GM18508 (cell line): ENCODE data around the gene PFKL.

Experiments
- ATAC-seq: cut with Tn5 transposase; IDR thresholded peaks from one replicate; pipeline ENCODE4 v1.9.1; 2021; ENCODE audit warnings: moderate number of reproducible peaks; ENCODE audit not compliant: insufficient read depth, unreplicated experiment

PFKL gene

DNA sequence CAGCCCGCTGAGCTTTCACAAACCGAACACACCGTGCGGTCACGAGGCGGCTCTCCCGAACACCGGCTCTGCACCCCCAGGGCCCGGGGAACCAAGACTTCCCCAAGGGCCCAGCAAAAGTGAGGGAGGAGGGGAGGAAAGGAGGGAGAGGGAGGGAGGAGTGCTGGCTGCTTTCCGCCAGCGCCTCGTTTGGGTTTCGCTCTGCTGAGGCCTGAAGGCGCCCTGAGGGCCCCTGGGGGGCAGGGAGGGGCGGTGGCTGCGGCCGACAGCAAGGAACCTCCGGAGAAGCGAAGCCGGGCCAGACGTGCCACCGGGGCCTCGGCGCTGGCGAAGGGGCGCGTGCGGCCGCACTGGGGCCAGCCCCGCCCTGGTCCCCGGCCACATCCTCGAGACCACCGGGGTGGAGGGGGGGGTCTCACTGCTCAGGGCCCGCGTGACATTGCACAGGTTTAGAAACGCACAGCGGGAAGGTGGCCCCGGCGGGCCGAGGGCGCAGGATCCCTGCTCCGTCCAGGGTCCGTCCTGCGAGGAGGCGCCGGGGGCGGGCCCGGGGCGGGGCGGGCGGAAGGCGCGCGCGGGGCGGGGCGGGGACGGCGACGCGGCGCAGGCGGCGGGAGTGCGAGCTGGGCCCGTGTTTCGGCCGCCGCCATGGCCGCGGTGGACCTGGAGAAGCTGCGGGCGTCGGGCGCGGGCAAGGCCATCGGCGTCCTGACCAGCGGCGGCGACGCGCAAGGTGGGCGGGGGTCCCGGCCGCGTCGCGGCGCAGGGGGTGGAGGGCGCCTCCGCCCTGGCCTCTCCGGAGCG, at the start of gene PFKL:
Gene PFKL (plus strand): TSS at position 596 of the 804 bp plus-strand sequence. CDS start 53 bp downstream, at position 649.
- no peak for ATAC-seq

- ATAC-seq = no peak
Observed at GRCh38 chr21:44253832-44254710, 45.8 kb upstream of the PFKL start.

DNA sequence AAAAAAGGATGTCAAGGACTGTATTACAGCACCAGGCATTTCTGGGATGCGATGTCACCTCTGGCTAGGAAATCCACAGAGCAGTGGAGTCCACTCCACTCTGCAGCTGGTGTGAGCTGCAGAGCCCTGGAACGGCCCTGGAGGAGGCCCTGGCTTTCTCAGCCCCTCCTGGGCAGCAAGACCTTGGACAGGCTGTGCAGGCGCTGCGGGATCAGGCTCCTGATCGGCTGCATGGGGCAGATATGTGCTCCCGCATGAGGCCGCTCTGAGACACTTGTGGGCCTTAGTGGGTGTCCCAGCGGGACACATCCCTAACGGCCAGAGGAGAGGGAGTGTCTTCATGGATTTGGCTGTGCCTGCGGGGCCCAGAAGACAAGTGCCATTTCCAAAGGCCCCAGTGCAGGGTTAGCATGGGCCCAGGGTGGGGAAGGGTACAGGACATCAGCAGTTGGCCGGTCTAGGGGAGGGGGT, 44.3 kb upstream of the PFKL start:
- no peak for ATAC-seq

GRCh38 chr21:44258056-44258725, 41.7 kb upstream of the PFKL start:
- ATAC-seq = no peak

DNA sequence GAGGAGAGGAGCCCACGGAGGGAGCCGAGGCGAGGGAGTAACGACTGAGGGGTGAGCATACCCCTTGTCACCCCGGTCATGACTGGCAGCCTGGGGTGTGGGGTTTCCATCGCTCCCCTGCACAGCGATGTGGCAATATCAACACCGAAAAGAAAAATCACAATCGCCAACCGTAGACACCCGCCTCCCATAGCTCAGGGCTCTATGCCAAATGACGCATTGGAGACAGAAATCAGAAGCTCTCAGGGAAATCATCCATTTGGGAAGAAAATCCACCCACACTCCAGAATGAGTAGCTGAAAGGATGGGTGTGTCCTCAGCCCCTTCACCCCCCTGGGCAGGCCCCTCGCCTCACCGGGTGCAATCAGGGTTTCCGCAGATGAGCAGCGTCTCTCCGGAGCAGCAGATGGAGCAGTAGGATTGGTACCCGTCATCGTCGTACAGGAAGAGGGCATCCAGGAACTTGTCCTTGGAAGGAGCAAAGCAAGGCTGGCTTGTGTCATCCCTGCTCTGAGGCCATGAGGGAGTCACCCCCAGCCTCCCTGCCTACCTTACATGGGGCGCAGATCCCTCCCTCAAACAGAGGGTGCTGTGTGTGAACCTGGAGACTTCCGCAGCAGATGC, 40.7 kb upstream of the PFKL start:
- ATAC-seq = no peak

GRCh38 chr21:44260066-44260465, 39.8 kb upstream of the PFKL start:
- ATAC-seq = no peak

DNA sequence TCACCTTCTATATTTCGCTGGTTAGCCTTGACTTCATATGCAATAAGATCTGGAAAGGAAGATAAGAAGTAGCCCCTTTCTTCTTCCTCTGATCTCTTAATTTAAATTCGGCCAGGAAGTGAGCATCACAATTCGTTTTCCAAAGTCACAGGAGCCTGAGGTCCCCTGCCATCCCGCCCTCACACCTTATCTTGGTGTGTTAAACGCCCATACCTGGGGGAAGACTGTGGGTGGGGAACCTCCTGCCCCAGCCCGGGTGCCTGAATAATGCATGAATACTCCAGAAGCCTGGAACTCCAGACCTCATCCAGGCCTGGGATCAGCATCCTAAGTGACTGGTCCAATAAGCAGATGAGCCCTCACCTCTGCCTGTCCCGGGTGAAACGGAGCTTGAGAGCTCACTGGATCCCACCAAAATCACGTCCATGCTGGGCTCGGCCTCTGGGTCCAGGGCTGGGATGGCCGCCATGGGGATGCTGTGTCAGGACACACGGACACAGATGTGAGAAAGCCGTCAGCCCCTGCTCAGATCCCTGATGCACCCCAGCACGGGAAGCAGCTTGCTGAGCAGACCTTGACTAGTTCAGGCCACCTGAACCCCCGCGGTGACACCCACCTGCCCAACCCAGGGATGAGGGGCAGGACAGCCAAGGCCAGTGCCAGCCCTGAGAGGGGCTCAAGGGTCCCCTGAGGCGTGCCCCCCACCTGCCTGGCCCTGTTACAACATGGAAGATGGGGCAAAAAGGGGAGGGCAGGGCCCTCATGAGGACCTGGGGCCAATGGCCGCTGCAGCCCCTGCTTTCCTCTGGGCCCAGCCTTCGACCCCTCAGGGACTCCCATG, 38.8 kb upstream of the PFKL start:
- no peak for ATAC-seq

- ATAC-seq = no peak
Observed at GRCh38 chr21:44261675-44262295, 38.1 kb upstream of the PFKL start, which contains the start of gene DNMT3L. Gene DNMT3L, minus strand, starts transcription at chr21:44261897. Its CDS starts 638 bp downstream, at chr21:44261259.

DNA sequence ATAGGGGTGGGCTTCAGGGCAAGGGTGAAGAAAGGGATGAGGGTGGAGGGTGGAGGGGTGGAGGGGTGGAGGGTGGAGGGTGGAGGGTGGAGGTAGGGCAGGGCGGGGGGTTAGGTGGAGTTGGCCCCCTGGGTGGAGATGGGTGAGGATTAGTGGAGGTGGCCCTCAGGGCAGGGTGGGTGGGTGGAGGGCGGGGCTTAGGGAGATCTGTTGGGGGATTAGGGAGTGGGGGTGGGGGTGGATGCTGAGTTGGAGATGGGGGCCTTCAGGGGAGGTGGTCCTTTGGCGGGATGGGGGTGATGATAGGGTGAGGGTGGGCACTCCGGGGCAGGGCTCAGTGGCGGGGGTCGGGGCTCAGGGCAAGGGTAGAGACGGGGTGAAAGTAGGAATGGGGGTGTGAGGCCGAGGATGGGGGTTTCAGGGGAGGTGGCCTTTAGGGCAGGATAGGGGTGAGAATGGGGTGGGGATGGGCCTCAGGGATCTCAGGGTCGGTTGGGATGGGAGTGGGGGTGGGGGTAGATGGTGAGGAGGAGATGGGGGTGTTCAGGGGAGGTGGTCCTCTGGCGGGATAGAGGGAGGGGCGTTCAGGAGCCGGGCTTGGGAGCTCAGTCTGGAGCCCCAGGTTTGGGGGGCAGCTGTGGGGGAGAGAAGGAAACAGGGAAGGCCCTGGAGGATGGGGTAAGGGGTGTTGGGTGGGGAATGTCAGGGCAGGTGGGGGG, 37.4 kb upstream of the PFKL start:
- ATAC-seq = no peak

DNA sequence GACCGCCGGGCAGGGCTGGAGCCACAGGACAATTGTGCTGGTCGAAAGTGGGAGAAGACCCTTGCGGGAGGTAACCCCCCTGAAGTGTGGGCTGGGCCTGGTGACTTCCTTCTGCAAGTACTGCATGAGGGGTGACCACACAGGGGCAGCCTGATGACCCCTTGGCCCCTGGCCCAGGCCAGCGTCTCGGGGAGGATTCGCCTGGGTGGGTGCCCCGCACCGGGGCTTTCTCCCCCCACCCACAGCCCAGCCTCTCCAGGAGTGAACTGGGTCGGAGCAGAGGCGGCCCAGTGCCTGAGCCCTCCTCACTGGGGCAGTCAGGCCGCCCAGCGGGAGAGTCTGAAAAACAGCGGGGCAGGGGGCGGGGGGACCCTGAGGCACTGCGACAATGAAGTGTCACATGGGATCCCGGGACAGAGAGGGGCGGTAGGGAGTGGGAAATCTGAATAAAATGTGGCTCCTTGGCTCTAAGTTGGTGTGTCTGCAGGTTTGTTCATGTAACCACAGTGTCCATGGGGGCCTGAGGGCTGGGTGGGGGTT, 36.6 kb upstream of the PFKL start:
- ATAC-seq = no peak

- ATAC-seq = no peak
Observed at GRCh38 chr21:44263768-44264167, 36.1 kb upstream of the PFKL start.

- ATAC-seq = no peak
Observed at GRCh38 chr21:44265734-44266270, 34.1 kb upstream of the PFKL start.

DNA sequence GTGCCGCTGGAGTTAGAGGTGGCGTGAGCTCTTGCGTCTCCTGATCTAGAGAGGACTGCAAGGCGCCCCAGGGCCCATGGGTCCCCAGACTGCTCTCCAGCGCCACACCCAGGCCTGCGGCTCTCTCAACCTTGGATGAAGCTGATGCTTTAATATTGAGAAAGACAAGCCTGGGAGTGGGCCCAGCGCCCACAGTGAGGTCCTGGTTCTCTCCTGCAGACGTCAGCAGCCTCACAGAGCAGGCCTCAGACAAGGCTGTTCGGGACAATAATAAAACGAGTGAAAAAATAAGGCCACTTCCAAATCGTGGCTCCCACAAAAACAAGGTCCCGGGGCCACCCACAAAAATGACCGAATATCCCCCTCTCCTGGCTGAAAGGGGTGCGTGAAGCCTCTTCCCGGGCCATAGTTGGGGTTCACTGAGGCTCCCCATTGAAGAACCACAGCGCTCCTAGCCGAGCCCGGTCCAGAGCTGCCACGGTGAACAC, 32.2 kb upstream of the PFKL start:
- no peak for ATAC-seq

DNA sequence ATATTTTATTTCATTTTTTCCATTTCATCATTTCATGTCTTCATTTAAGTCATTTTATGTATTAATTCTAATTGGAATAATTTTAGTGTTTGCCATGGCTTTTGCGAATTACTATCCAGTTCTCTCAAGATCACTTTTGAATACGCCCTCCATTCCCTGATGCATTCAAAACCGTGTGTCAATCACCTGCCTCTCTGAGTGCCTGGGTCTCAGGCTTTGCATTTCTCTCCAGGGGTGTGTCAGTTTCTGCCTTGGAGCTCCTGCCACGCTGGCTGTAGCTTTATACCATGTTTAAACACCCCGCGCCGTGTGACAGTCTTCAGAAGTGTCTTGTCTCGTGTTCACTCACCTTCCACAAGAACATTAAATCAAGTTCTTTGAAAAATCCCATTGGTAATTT, 30.8 kb upstream of the PFKL start:
- no peak for ATAC-seq

- ATAC-seq = no peak
Observed at GRCh38 chr21:44271558-44272283, 28.1 kb upstream of the PFKL start.

GRCh38 chr21:44272284-44272858, 27.5 kb upstream of the PFKL start:
- no peak for ATAC-seq

DNA sequence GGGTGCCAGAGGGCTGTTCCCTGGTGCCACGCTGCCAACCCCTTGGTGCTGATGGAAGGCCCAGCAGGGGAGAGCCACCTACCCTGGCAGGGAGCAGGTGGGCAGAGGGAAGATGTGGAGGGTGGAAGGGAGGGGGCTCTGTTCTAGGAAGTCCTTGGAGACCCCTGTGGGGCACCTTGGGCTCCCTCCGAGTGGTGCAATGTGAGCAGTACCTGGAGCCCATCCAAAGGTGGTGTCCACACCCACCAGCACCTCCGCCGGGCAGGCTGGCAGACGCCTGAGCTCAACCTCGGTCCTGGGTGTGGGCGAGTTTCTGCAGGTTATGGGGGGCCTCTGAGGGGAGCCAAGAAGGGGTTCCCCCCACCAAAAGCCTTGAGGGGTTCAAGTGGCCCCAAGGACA, 26.8 kb upstream of the PFKL start:
- ATAC-seq = no peak
